CD4-positive, alpha-beta T cell treated with Interleukin-6 for 4 hours (primary cell): ENCODE data around the gene FNIP1.
A peak's percentile ranks its signal among the peaks of the same experiment; 100 is the strongest.
"Not testable (repeated sequence)": the region's sequence is repeated elsewhere in the genome, so short reads cannot be mapped to it uniquely, and the experiment has no call there.

Source experiments
- DNase-seq: peaks from one replicate; pipeline ENCODE4 v3.0.0-alpha.2; 2020; ENCODE audit warnings: mixed read lengths

FNIP1 gene

GRCh38 chr5:131684051-131684450 lies 112.8 kb downstream of the FNIP1 start:
- DNase-seq, result no peak

GRCh38 chr5:131682826-131683225 lies 114.0 kb downstream of the FNIP1 start:
- DNase-seq, result no peak

DNA sequence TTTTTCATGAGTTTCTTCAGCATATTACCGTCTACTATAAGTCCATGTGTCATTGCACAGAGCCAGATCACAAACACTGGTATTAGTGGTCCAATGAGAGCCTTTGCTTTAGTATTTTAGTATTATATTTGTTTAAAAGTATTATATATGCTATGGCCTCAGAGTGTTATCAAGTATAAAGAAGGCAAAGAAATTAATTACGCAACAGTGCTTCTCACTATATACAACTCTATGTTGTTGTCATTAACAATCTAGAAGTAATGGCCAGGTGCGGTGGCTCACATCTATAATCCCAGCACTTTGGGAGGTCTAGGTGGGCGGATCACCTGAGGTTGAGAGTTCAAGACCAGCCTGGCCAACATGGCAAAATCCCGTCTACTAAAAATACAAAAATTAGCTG lies 114.6 kb downstream of the FNIP1 start:
- DNase-seq, result no peak

DNA sequence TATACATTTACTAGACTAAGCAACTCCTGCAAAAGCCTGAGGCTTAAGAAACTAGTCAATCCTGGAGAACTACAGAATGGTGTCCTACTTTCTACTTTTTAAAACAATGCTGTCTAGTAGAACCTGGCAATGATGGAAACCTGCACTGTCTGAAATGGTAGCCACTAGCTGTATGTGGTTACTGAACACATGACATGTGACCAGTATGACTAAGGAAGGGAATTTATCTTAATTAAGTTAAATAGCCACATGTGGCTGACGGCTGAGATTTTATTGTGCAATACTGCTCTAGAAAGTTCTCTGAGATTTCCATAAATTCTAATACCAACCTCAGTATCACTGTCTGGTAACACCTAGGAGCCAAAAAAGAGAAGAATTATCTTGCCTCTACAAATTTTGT lies 116.9 kb downstream of the FNIP1 start:
- DNase-seq, result no peak

- DNase-seq, result not testable (repeated sequence)
Observed at GRCh38 chr5:131678273-131678672, 118.5 kb downstream of the FNIP1 start.

DNA sequence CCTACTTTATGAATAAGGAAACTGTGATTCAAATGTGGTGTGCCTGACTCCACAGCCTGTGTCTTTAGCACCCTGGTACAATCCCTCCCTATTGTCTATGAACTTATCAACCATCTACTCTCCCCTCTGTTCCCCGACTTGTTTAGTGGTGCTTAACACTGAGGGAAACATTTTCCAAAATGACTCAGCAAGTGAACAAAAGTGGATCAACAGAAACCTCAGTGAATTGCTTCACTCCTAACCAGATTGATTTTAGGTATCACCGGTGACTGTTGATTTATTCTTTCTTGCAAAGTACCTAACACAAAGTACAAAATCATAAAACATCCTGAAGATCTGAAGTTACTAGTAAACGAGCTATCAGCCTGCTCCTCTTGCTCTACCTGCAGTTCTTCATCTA lies 119.7 kb downstream of the FNIP1 start:
- DNase-seq, result no peak

DNA sequence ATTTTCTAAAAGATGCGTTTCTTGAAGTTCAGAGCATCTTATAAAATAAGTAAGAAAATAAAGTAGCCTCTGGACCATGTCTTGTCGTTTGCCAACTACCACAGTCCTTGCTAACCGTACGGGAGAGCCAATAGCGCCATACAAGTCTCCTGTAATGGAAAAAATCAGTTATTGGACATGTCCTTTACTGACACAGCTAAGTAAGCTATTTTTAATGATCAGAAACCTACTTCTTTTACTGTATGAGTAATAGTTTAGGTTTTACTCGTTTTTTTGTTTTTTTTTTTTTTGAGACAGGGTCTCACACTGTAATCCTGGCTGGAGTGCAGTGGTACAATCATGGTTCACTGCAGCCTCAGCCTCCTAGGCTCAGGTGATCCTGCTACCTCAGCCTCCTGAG lies 124.0 kb downstream of the FNIP1 start:
- no peak for DNase-seq

GRCh38 chr5:131671994-131672655 lies 124.7 kb downstream of the FNIP1 start:
- DNase-seq, result no peak

DNA sequence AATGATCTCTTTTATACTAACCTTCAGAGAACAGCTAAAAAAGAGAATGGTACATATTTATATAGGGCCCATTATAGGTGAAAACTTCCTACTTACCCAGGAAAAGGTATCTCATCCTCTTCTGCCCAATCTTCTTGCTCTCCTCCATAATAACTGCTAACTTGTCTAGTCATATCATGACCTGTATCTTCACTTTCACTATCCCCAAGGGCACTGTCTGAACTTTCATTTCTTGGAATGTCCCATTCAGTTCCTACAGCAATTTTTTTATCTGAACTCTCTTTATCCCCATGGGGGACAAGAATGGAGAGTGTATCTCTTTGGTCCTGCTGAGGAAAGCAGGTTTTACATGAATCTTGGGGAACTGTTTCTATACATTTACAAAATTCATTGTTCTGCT lies 125.4 kb downstream of the FNIP1 start:
- DNase-seq, result no peak

DNA sequence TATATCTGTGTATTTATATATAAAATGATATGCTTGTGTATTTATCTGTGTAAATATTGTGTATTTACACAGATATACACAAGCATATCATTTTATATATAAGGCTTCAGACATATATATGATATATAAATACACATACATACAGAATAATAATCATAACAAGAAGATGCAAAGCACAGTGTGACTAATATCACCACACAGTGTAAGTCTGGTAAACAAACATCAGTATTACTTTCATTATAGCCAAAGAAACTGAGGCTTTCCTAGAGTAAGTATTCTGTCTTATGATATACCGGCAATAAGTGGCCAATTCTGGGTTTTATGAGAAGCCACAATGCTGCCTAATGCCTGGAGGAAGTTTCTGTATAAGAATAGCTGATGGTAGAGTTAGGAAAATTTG lies 131.9 kb downstream of the FNIP1 start:
- no peak for DNase-seq

- no peak for DNase-seq
Observed at GRCh38 chr5:131661933-131662332, 134.9 kb downstream of the FNIP1 start.

DNA sequence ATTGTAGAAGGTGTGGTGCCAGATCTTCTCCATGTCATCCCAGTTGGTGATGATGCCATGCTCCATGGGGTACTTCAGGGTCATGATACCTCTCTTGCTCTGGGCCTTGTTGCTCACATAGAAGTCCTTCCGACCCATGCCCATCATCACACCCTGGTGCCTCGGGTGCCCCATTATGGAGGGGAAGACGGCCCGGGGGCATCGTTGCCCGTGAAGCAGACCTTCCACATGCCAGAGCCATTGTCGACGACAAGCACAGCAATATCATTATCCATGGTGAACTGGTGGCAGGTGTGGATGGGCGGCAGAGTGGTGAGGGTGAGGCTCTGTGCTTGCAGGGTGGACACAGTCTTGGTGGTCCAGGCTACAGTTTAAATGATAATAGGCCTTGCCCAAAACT lies 137.0 kb downstream of the FNIP1 start:
- DNase-seq, result no peak

- DNase-seq, result no peak
Observed at GRCh38 chr5:131659290-131659689, 137.5 kb downstream of the FNIP1 start.

DNA sequence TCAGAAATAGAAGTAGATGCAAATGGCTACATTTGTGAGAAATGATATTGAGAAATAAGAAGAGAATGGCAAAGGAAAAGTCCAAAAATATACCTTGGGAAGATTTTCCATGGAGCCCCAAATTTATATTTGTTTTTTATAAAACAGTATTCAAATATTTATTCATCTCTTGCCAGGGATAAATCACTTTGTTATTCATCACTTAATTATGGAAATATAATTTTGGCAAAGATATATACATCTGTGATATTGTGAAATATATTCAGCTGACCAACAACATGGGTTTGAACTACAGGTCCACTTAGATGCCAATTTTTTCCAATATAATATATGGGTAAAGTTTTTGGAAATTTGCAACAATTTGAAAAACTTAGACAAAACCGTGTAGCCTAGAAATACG lies 142.0 kb downstream of the FNIP1 start:
- no peak for DNase-seq

GRCh38 chr5:131654309-131654708 lies 142.5 kb downstream of the FNIP1 start:
- no peak for DNase-seq

DNA sequence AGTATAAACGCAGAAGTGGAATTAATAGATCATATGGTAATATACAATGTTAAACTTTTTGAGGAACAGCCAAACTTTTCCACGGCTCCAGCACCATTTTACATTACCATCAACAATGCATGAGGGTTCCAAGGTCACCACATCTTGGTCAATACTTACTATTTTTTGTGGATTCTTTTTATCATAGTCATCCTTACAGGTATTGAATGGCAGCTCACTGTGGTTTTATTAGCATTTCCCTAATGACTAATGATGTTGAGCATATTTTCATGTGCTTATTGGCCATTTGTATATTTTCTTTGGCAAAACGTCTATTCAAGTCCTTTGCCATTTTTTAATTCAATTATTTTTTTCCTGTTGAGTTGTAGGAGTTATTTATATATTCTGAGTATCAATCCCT lies 147.7 kb downstream of the FNIP1 start:
- DNase-seq, result no peak

- DNase-seq, result no peak
Observed at GRCh38 chr5:131647048-131647769, 149.6 kb downstream of the FNIP1 start.

DNA sequence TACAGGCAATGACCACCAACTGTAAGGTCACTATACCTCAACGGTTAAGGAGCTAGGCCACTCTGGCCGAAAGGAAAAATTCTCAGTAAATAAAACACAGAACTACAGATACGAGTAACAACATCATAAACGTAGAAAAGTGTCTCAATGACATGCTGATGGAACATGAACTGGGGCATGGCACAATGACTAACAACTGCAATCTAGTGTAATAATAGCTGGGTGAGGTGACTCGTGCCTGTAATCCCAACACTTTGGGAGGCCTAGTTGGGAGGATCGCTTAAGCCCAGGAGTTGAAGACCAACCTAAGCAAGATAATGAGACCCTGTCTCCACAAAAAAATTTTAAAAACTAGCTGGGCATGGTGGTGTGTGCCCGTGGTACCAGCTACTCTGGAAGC lies 152.0 kb downstream of the FNIP1 start:
- no peak for DNase-seq

GRCh38 chr5:131644370-131644769 lies 152.4 kb downstream of the FNIP1 start:
- DNase-seq, result no peak

GRCh38 chr5:131641494-131641893 lies 155.3 kb downstream of the FNIP1 start:
- DNase-seq, result no peak

GRCh38 chr5:131640043-131640856 lies 156.6 kb downstream of the FNIP1 start:
- peak; percentile 65 for DNase-seq

DNA sequence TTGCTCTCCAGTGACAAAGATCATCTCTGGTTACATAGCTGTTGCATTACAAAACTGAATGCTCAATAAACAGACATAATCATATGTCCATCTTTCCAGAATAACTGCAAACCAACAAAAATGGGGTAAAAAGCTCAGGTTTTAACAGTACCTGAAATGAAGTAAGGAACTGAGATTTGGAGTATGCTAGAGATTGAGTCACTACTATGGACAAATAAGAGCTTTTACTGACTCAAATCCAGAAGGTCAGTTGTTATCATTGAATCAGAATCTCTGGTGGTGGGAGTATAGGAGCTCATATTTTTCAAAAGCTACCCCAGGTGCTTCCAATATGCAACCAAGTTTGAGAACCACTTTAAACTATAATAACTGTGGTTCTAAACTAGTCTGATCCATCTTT lies 157.7 kb downstream of the FNIP1 start:
- no peak for DNase-seq

GRCh38 chr5:131637694-131638093 lies 159.1 kb downstream of the FNIP1 start:
- DNase-seq, result no peak
